HFFc6 (cell line): ENCODE data around the gene TIGD3. TPM values are rescaled to one million over a fixed set of nuclear protein-coding genes. Genes with fewer than 3 reads are reported as not detected.

Experiments
- DNase-seq: peaks from one replicate; pipeline ENCODE4 v3.0.0-alpha.2; 2018
- H3K27ac Mint-ChIP-seq: 2 replicates; pipeline ENCODE4 v1.8.0; 2020; ENCODE audit warnings: mild to moderate bottlenecking, mixed read lengths
- H3K27me3 Mint-ChIP-seq: 2 replicates; pipeline ENCODE4 v1.8.0; 2021; ENCODE audit warnings: mild to moderate bottlenecking, moderate library complexity, mixed read lengths; ENCODE audit not compliant: insufficient read depth
- H3K36me3 Mint-ChIP-seq: 2 replicates; pipeline ENCODE4 v1.8.0; 2021; ENCODE audit warnings: low read depth, mixed read lengths
- H3K4me1 Mint-ChIP-seq: 2 replicates; pipeline ENCODE4 v1.8.0; 2020; ENCODE audit warnings: low read depth, mixed read lengths
- H3K4me3 Mint-ChIP-seq: 2 replicates; pipeline ENCODE4 v1.8.0; 2020; ENCODE audit warnings: mild to moderate bottlenecking, moderate library complexity, mixed read lengths
- H3K9me3 Mint-ChIP-seq: 2 replicates; pipeline ENCODE4 v1.8.0; 2020; ENCODE audit warnings: mild to moderate bottlenecking, mixed read lengths
- CTCF ChIP-seq: fragments of 200-600 bp; sonication (generic); IDR thresholded peaks from 2 replicates; pipeline ENCODE4 v1.5.0; 2021; ENCODE audit warnings: antibody characterized with exemption, mild to moderate bottlenecking
- total RNA-seq, 6 experiments: library from RNA; stranded (reverse); fragmentation: NEBNext Ultra II Directional; extraction: Animal tissue kit (Norgen Biotek cat#: 25700); gene quantifications; 2 replicates in 1 of 6; 3 replicates in 5 of 6; pipeline ENCODE4 v1.2.3, GENCODE V29; 2021

TIGD3 gene
- total RNA-seq, 6 experiments from 2014 or later, result 0.12 to 0.13 TPM; not detected in 4

GRCh38 chr11:65382804-65383368 is 28.3 kb downstream of the TIGD3 start:
- Mint-ChIP-seq H3K36me3 (no peaks in the 10 kb centered on the region), H3K27ac (peak overlapping the region; percentile 97), H3K4me1 (peaks cover 43% of the 10 kb centered on the region)

DNA sequence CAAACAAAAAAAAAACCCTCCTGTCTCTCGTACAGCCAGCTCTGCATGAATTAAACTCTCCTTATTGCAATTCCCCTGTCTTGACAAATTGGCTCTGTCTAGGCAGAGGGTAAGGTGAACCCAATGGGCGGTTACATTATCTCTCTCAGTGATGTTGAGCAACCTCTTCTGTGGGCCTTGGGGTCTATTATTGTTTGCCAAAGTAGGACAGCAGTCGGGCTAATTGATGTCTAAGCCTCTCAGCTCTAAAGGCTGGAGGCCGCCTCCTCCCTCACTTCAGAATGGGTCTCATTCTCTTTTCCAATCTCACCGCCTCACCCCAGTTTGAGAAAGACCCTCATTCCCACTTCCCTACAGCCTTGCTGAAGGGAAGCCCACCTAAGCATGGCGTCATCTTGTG is 29.2 kb downstream of the TIGD3 start:
- no peak for TF ChIP-seq CTCF
- peaks cover 52% of the 10 kb centered on the region for H3K4me1 Mint-ChIP-seq
- H3K9me3 Mint-ChIP-seq, result no peaks in the 10 kb centered on the region
- H3K27ac Mint-ChIP-seq, result peak overlapping the region; percentile 97
- peak overlapping the region; percentile 77 for H3K4me3 Mint-ChIP-seq
- H3K36me3 Mint-ChIP-seq, result no peaks in the 10 kb centered on the region
- DNase-seq, result no peak
- H3K27me3 Mint-ChIP-seq, result no peaks in the 10 kb centered on the region

More at GRCh38 chr11:65382804-65383368, 28.3 kb downstream of the TIGD3 start:
- TF ChIP-seq CTCF, result no peak
- no peaks in the 10 kb centered on the region for H3K9me3 Mint-ChIP-seq
- peak overlapping the region; percentile 84 for H3K4me3 Mint-ChIP-seq
- no peaks in the 10 kb centered on the region for H3K27me3 Mint-ChIP-seq
- DNase-seq, result no peak

GRCh38 chr11:65384301-65384889 is 29.8 kb downstream of the TIGD3 start:
- peaks cover 58% of the 10 kb centered on the region for H3K4me1 Mint-ChIP-seq
- H3K36me3 Mint-ChIP-seq, result no peaks in the 10 kb centered on the region
- no peak for TF ChIP-seq CTCF
- DNase-seq, result peak; percentile 25
- no peaks in the 10 kb centered on the region for H3K27me3 Mint-ChIP-seq
- H3K4me3 Mint-ChIP-seq, result peak overlapping the region; percentile 77
- no peaks in the 10 kb centered on the region for H3K9me3 Mint-ChIP-seq
- H3K27ac Mint-ChIP-seq, result peak overlapping the region; percentile 97

GRCh38 chr11:65386307-65387140 is 32.0 kb downstream of the TIGD3 start, which contains the start of gene FRMD8:
TSS of gene FRMD8 (plus strand) at chr11:65386637. CDS start at chr11:65387037, 400 bp downstream.
- Mint-ChIP-seq H3K27me3 (peaks cover 3% of the 10 kb centered on the region; the same call in 1 of the 2 replicates), H3K4me3 (peak within 1 kb of the TSS; percentile 93), H3K36me3 (no peaks in the 10 kb centered on the region; the same call in 1 of the 2 replicates), H3K9me3 (no peaks in the 10 kb centered on the region), H3K4me1 (peaks cover 75% of the 10 kb centered on the region), H3K27ac (peak within 1 kb of the TSS; percentile 97)
- TF ChIP-seq CTCF, result no peak
- DNase-seq, result peak; percentile 64

DNA sequence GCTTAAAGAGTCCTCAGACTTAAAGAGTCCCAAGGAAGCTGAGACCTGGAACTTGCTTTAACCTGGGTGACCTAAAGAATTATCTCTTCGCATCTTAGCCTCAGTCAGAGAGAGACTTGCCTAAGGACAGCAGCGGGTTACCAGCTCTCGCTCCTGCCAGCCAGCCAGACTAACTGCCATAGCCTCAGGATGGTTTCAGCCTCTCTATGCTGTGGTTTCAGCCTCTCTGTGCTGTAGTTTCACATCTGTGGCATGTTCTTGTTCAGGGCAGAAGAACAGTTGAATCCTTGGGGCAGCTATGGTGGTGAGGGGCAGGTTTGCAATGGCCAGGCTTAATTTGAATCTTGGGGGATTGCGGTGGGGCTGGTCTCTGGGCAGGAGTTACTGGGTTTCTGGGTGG is 34.2 kb downstream of the TIGD3 start:
- Mint-ChIP-seq H3K36me3 (peaks cover 5% of the 10 kb centered on the region; the same call in 1 of the 2 replicates), H3K4me1 (peaks cover 62% of the 10 kb centered on the region)

More for the DNA sequence above, 34.2 kb downstream of the TIGD3 start:
- Mint-ChIP-seq H3K9me3 (no peaks in the 10 kb centered on the region), H3K27me3 (peaks cover 5% of the 10 kb centered on the region; the same call in 1 of the 2 replicates), H3K4me3 (peak overlapping the region; percentile 93), H3K27ac (peak overlapping the region; percentile 49)
- TF ChIP-seq CTCF, result no peak
- DNase-seq, result no peak
